Sigmoid colon (tissue), 4 donors: Measurements from ENCODE around the gene CLECL1.

Source experiments
- POLR2A ChIP-seq, 2 donors: fragments of 450-650 bp; IDR thresholded peaks; one replicate each; pipeline ENCODE4 v1.6.1; 2016; ENCODE audit warnings: antibody characterized with exemption in 2 of 2, mild to moderate bottlenecking in 2 of 2, moderate library complexity in 2 of 2
- POLR2AphosphoS5 ChIP-seq, 4 donors: sonication (generic); formaldehyde crosslinking; IDR thresholded peaks; one replicate each; pipeline ENCODE4 v1.6.1; 2017; ENCODE audit warnings: antibody characterized with exemption in 4 of 4
- TF ChIP-seq, protein P1 (sequence below), 4 experiments: fragments of 450-650 bp in 3 of 4; fragments of 200-600 bp in 1 of 4; IDR thresholded peaks; one replicate each; pipeline ENCODE4 v1.5.1; 2016 to 2019; ENCODE audit warnings: antibody characterized with exemption in 4 of 4, mild to moderate bottlenecking in 3 of 4, moderate library complexity in 2 of 4

DNA sequence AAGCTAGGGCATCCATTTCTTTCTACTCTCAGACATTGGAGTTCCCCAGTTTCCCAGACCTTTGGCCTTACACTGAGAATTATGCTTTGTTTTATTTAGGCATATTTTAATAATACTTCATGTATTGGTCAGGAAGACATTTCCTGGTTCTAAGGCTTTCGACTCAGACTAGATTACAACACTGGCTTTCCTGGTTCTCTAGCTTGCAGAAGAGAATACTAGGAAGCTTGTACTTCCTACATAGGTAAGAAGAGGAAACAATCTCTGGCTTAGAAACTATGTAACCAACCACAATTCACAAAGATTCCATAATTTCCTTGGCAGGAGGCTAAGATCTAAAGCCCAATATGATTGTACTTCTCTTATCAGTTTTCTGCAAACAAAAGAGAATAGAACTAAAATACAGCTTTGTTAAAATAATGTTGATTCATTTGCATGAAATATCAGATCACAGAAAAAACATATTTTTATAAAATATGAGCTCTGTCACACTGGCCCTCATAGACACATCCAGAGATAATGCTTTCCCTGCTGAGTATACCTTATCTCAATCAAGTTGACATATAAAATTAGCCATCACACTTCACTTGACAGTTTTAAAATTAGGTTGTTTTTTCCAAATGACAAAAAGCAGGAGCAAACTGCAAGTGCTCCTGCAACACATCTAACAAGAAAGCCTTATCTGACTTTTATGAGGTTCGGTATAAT lies 32.8 kb downstream of the CLECL1 start:
- no peak for TF ChIP-seq POLR2A (IDR thresholded peaks at IDR 0.05)
- no peak for TF ChIP-seq POLR2AphosphoS5 (IDR thresholded peaks at IDR 0.05)
- TF ChIP-seq, protein P1, sequence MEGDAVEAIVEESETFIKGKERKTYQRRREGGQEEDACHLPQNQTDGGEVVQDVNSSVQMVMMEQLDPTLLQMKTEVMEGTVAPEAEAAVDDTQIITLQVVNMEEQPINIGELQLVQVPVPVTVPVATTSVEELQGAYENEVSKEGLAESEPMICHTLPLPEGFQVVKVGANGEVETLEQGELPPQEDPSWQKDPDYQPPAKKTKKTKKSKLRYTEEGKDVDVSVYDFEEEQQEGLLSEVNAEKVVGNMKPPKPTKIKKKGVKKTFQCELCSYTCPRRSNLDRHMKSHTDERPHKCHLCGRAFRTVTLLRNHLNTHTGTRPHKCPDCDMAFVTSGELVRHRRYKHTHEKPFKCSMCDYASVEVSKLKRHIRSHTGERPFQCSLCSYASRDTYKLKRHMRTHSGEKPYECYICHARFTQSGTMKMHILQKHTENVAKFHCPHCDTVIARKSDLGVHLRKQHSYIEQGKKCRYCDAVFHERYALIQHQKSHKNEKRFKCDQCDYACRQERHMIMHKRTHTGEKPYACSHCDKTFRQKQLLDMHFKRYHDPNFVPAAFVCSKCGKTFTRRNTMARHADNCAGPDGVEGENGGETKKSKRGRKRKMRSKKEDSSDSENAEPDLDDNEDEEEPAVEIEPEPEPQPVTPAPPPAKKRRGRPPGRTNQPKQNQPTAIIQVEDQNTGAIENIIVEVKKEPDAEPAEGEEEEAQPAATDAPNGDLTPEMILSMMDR (IDR thresholded peaks at IDR 0.05), result no peak
